H1 (cell line): Measurements from ENCODE around the gene TLCD3B. TPM values are rescaled to one million over a fixed set of nuclear protein-coding genes. Genes with fewer than 3 reads are reported as not detected.

Experiments
- HDAC6 ChIP-seq: IDR thresholded peaks from one replicate; pipeline ENCODE4 v1.7.1; 2012; ENCODE audit warnings: low read depth, mild to moderate bottlenecking, inconsistent platforms, low read length, moderate library complexity
- MAX ChIP-seq: IDR thresholded peaks from 2 replicates; pipeline ENCODE4 v1.6.1; 2012; ENCODE audit warnings: inconsistent platforms
- RAD21 ChIP-seq, 2 experiments: IDR thresholded peaks in 1 of 2; conservative IDR thresholded peaks in 1 of 2; 2 replicates each; pipeline ENCODE4 v1.6.1; 2011; ENCODE audit warnings: low read depth in 2 of 2, low read length in 2 of 2, improper control_type of control experiment in 1 of 2, inconsistent platforms in 1 of 2, mild to moderate bottlenecking in 1 of 2, moderate library complexity in 1 of 2
- TAF7 ChIP-seq: optimal IDR thresholded peaks from 2 replicates; pipeline ENCODE3; 2011; ENCODE audit warnings: low read depth, mild to moderate bottlenecking, inconsistent platforms, low read length, moderate library complexity, borderline replicate concordance
- ZNF274 ChIP-seq: IDR thresholded peaks from 2 replicates; pipeline ENCODE4 v1.7.0; 2012; ENCODE audit warnings: low read length, borderline replicate concordance; ENCODE audit errors: extremely low read depth
- polyA plus RNA-seq, 7 experiments: library from polyadenylated mRNA; depleted of rRNA in 3 of 7; stranded (reverse) in 5 of 7; unstranded in 2 of 7; fragments of >200 nt in 5 of 7; fragments of 200-250 nt in 2 of 7; gene quantifications; 1 replicate in 5 of 7; 2 replicates in 1 of 7; 4 replicates in 1 of 7; pipeline versions ENCODE4 v1.2.1 to v1.2.3, GENCODE V29; 2011 to 2013; ENCODE audit warnings: missing spikeins in 2 of 7, mixed read lengths in 2 of 7
- total RNA-seq: library from RNA; stranded (reverse); fragmentation: NEBNext Ultra II Directional; extraction: Animal tissue kit (Norgen Biotek cat#: 25700); gene quantifications from 2 replicates; pipeline ENCODE4 v1.2.1, GENCODE V29; 2021

Gene TLCD3B
- total and polyA plus RNA-seq, 2 of the 8 experiments (the other 6 are each of a cell fraction or from before 2014, with no cell fraction given) = 15.2 to 26.9 TPM

GRCh38 chr16:30025574-30025973, 5.5 kb downstream of the TLCD3B start (continued):
- no peak for TF ChIP-seq MAX
- TF ChIP-seq ZNF274 = no peak
- no peak for TF ChIP-seq TAF7
- no peak for TF ChIP-seq RAD21 (IDR thresholded peaks at IDR 0.05 in 1 of 2, conservative IDR thresholded peaks at IDR 0.05 in 1 of 2; ENCODE audit: low read depth in 2 of 2, low read length in 2 of 2)
- no peak for TF ChIP-seq HDAC6
